Measurements from ENCODE around the gene FGD6.

FGD6 gene

GRCh38 chr12:95231190-95231589, 13.9 kb upstream of the FGD6 start:
- peak; percentile 71 for DNase-seq

GRCh38 chr12:95230313-95230712, 13.0 kb upstream of the FGD6 start:
- DNase-seq: no peak

GRCh38 chr12:95229636-95230035, 12.4 kb upstream of the FGD6 start:
- no peak for DNase-seq

DNA sequence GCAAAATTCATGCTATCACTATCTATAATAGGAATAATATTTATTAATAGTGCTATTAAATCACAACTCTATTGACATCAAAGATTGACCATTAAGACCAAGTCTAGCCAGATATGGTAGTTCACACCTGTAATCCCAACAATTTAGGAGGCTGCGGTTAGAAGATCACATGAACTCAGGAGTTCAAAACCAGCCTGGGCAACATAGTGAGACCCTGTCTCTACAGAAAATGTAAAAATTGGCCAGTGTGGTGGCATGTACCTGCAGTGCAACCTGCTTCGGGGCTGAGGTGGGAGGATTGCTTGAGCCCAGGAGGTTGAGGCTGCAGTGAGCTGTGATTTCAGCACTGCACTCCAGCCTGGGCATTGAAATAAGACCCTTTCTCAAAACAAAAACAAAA, 11.3 kb upstream of the FGD6 start:
- DNase-seq: no peak

- DNase-seq: peak; percentile 26
Observed at GRCh38 chr12:95227818-95228356, 10.6 kb upstream of the FGD6 start.

DNA sequence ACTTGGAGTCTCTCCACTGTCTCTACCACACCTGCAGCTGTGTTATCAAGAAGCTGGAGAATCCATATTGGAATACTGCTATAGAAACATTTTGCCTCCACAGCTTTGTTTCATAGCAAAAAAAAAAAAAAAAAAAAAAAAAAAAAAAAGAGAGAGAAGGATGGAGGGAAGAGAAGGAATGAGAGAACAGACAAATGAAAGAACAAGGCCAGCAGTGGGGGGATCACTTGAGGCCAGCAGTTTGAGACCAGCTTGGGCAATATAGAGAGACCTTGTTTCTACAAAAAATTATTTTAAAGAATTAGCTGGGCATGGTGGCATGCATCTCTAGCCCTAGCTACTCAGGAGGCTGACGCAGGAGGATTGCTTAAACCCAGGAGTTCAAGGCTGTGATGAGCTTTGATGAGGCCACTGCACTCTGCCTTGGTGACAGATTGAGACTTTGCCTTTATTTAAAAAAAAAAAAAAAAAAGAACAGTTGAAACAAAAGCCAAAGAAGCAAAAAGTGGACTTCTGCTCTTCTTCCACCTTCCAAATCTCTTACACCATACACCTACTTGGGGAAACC, 8.5 kb upstream of the FGD6 start:
- DNase-seq: no peak

DNA sequence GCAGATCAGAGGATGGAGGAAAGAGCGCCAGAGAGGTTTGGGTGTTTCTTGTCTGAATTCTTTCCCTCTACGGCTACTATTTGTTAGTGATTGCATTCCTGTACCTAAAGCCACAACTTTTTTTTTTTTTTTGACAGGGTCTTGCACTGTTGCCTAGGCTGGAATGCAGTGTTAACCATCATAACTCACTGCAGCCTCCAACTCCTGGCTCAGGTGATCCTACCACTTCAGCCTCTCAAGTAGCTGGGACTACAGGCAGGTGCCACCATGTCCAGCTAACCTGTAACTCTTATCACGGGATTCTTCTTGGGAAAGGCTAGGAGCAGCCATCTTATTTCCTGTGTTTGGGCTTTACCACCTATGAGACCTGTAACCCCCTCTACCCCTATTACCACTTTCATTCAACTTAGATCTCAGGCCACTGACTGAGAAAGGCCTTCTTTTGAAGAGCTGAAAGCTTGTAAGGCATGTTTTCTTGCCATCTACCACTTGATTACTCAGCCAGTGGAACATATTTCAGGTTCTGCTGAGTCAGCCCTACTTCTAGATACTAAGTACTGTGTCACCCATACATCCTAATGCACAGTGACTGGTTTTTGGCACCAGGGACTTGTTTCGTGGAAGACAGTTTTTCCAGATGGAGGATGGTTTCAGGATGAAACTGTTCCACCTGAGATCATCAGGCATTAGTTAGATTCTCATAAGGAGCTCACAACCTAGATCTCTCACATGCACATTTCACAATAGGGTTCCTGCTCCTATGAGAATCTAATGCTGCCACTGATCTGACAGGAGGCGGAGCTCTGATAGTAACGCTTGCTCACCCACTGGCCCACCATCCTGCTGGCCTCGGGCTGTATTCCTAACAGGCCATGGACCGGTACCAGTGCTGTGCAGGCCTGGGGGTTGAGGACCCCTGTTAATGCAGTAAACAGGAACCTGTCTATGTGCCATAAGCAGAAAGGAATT, 7.2 kb upstream of the FGD6 start:
- peak; percentile 37 for DNase-seq

DNA sequence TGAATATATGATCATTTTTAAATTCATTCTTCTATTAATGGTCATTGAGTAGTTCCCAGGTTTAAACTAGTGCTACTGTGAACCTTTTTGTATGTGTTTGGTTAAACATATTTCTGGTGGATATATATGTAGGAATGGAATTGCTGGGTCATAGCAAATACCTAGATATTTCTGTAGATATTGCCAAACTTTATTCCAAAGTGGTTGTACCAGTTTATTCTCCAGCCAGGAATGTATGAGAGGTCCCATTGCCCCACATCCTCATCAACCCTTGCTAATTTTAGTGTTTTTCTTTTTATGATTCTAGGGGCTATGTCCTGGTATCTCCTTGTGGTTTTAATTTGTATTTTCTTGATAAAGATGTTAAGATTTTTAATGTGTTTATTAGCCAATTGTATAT, 3.5 kb upstream of the FGD6 start:
- DNase-seq: no peak

- DNase-seq: no peak
Observed at GRCh38 chr12:95220190-95220589, 2.9 kb upstream of the FGD6 start.

DNA sequence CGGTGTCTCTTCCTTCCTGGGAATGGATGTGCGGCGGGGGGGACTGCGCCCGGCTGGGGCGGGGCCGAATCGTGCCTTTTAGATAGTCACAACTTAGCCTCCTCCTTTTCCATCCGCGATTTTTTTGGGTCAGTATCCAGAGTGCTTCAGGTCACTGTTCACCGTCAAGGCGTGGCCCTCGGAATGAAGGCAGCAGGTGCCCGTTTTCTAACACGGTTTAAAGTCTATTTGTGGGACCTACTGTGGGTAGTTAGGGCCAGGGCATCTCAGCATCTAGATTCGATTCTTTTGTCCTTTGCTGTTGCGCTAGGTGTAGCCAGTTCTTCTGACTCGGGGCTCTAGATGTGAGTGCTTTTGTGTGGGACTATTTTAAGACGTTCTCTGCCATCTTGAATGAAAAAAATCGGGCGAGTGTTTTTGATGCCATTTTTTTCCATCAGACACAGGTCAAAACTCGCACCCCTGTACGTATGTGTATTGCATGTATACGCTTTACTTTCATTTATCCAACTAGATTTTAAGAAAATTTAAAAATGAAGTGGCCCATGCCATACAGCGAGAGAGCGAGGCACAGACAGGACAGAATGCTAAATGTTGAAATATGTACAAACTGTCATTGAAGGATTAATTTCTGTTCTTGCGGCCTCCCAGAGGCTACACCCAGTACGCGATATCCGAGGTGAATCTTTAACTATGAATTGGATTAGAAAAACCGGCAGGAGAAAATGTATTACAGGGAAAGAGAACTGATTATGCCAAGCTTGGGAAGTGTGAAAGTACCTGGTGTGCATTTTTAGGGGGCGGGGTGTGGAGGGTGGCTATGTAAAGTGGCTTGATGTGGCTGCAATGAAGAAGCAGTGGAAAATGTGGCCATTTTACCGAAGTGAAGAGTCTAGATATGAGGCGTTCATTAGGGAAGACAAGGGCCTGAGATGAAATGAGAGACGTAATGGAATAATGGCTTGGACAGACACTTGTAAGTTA, 1.2 kb upstream of the FGD6 start:
- DNase-seq: peak; percentile 78

DNA sequence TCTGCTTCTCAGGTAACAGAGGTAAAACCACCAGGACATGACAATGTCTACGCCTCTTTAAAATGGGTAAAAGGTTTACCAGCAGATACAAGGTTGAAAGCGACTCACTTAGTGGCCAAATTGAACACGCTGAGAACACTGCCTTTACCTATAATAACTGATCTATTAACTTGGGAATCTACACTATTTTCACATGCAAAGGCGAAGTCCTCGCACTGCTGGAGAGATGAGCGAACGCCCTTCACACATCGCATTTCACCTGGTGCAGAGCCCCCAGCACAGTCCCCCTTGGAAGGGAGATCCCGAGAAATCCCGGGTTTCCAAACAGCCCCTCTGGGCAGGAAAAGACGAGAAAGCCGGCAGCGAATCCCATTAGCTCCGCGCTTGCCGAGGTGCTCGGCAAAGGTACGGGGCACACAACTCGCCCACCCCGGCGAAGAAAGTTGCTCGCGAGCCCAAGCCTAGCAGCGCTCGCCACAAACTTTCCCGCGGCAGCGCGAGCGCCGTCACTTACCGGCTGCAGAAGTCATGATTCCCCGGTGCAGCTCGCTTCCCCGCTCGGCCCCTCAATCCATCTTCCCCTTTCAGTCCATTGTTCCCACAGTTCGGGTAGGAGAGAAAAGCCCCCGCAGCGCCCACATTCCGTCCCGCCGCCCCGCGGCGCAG, 423 bp downstream of the FGD6 start:
- peak; percentile 31 for DNase-seq

- peak; percentile 37 for DNase-seq
Observed at GRCh38 chr12:95215949-95216348, 1.3 kb downstream of the FGD6 start.

GRCh38 chr12:95214466-95214865, 2.8 kb downstream of the FGD6 start:
- no peak for DNase-seq

DNA sequence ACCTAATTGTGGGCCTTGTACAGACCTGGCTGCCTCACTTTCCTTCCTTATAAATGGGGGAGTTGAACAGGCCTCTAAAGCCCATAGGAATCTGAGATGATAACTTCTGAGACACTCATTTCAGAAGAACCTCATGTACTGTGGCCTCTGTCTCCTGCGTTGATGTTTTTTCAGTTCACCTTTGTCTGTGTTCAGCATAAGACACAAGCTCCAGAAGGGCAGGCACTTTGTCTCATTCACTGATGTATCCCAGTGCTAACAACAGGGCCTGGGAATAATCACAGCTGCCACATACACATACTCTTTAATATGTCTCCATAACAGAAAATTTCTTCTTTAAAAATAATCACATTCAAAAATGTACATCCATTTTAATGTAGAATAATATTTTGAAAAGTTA, 3.3 kb downstream of the FGD6 start:
- DNase-seq: no peak

DNA sequence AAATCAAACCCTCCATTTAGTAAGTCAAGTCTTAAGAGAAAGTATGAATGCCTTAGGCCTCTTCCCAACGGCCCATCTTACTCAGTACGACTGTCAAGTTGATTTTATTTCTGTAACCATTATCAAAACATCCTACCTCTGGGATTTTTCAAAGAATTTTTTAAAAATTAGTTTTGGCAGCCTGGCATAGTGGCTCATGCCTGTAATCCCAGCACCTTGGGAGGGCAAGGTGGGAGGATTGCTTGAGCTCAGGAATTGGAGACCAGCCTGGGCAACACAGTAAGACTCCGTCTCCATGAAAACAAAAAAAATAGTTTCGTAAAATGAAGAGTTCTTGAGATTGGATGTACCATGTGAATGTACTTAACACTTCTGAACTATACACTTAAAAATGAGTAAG, 4.1 kb downstream of the FGD6 start:
- DNase-seq: no peak

- no peak for DNase-seq
Observed at GRCh38 chr12:95212586-95212985, 4.7 kb downstream of the FGD6 start.

DNA sequence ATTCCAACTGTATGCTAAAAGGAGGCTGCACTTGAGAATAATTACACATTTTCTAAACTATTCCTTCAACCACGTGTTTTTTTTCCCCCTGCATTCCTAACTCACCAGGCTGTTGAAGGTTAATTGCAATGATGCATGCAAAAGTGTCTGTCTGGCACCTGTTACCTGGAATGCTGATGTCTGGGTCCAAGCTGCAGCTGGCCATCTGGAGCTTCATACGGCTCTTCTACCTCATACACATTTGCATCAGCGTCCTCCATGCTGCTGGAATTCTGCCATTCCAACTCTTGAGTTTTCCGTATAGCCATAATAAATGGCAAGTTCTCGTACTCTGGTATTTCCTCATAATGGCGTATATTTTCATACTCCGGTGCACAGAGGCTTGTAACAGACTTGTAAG, 8.6 kb downstream of the FGD6 start:
- no peak for DNase-seq

DNA sequence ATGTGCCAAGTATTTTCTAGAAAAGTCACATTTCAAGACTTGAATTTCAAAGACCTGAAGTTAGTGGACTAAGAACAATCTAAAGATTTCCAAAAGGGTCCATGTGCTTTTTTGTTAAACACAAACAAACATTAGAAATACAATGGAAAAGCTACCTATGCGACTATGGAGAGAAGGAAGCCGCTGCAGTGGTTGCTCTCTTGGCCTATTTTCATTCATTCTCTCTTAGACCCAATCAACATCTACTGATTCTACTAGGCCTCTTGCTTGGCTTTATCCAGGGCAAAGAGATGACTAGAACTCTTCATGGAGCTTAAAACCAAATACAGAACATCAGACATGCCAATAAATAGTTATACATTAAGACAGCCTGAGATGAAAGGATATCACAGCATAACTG, 9.9 kb downstream of the FGD6 start:
- no peak for DNase-seq

- DNase-seq: no peak
Observed at GRCh38 chr12:95206916-95207315, 10.4 kb downstream of the FGD6 start.

DNA sequence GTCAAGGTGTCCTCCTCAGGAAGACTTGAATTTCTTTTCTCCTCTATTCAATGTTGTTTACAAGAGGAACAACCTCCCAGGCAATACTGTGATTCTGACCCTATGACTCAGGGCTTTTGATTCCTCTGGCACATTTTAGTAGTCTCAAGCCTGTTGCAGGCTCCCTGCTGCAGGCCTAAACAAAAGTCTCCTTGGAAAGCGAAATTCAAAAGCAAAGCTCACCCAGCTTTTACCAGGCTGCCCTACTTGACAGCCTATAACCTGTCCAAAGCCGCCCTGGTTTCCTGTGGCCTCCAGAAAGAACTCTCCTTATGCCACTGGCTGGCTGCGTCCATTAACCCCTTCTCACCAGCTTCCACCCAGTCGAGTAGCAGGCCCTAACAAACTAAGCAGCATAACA, 11.6 kb downstream of the FGD6 start:
- peak; percentile 37 for DNase-seq

- DNase-seq: no peak
Observed at GRCh38 chr12:95205016-95205624, 12.1 kb downstream of the FGD6 start.

All from hematopoietic multipotent progenitor cell treated with erythropoietin and hydrocortisone succinate and interleukin-3 and kit ligand, for 4 days (in vitro differentiated cells).